HG03095 (cell line): ENCODE measurements around the gene TIFAB.

Experiments used
- ATAC-seq: cut with Tn5 transposase; IDR thresholded peaks from one replicate; pipeline ENCODE4 v1.9.1; 2021; ENCODE audit warnings: moderate library complexity; ENCODE audit not compliant: unreplicated experiment

Gene TIFAB

GRCh38 chr5:135444360-135444759, 7.8 kb downstream of the TIFAB start:
- ATAC-seq, result no peak

GRCh38 chr5:135443161-135443960, 8.8 kb downstream of the TIFAB start:
- no peak for ATAC-seq

- ATAC-seq, result no peak
Observed at GRCh38 chr5:135442431-135443160, 9.6 kb downstream of the TIFAB start.

GRCh38 chr5:135441919-135442318, 10.2 kb downstream of the TIFAB start:
- ATAC-seq, result no peak

- no peak for ATAC-seq
Observed at GRCh38 chr5:135441350-135441831, 10.8 kb downstream of the TIFAB start.

GRCh38 chr5:135440916-135441315, 11.2 kb downstream of the TIFAB start:
- ATAC-seq, result no peak

GRCh38 chr5:135439231-135440205, 12.6 kb downstream of the TIFAB start:
- ATAC-seq, result no peak

GRCh38 chr5:135438636-135439221, 13.4 kb downstream of the TIFAB start:
- no peak for ATAC-seq

GRCh38 chr5:135437796-135438560, 14.2 kb downstream of the TIFAB start:
- no peak for ATAC-seq

- no peak for ATAC-seq
Observed at GRCh38 chr5:135437422-135437795, 14.7 kb downstream of the TIFAB start.

- no peak for ATAC-seq
Observed at GRCh38 chr5:135436951-135437418, 15.2 kb downstream of the TIFAB start.

- no peak for ATAC-seq
Observed at GRCh38 chr5:135435467-135436330, 16.5 kb downstream of the TIFAB start.

- ATAC-seq, result no peak
Observed at GRCh38 chr5:135434591-135435466, 17.3 kb downstream of the TIFAB start.

GRCh38 chr5:135433681-135434426, 18.3 kb downstream of the TIFAB start:
- ATAC-seq, result no peak

- no peak for ATAC-seq
Observed at GRCh38 chr5:135432113-135432512, 20.0 kb downstream of the TIFAB start.

- ATAC-seq, result no peak
Observed at GRCh38 chr5:135430135-135430437, 22.1 kb downstream of the TIFAB start.
